ENCODE results near the gene COL13A1.

Gene COL13A1

DNA sequence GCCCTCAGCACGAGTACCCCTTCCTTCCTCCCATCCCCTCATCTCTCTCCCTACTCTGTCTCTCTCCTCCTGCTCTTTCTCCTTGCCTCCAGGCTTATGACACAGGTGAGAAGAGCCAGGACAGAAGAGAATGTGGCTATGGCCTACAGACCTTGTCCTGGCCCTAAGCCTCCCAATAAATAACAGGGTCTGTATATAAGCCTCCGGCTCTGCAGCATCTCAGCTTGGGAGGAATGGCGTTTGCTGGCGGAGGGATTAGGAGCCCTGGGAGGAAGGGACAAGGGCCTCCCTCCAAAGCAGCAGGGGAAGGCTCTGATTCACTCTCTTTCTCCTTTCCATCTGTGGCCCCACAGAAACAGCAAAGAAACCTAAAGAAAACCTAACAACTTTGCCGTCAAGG is 45.8 kb downstream of the COL13A1 start:
- no peak for DNase-seq (ENCODE audit: low spot score)

DNA sequence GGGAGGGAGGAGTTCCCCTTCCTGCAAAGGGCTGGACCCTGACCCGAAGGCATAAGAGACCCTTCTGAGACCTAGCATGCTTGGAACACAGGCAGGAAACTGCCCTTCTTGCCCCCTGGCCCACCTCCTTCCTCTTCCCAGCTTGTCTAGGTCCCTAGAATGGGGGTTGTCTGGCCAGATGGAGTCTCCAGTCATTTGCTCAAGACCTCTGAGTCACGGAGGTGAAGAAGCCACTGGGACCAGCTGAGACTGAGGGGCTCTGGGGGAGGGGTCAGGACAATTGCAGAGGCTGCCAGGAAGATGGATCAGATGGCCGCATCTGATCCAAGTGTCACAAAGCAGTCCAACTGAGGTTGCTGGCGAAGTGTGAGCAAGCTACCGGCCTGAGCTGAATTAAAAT is 46.2 kb downstream of the COL13A1 start:
- no peak for DNase-seq (ENCODE audit: low spot score)

DNA sequence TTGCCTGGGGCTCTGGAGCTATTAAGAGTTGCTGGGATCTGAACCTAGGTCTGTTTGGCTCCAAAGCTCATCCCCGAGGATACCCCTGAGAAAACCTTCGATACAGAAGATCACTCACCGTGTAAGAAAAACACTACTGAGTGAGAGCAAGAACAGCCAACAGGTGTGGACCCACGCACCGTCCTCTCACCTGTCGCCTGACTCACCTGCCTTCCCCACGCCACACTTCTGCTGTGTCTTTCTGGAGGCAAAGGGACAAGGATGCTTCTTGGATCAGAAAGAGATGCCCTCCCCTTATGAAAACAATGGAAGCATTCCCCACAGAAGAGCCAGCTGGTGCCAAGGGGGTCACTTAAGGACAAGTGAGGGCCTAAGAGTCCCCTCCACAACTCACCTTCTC is 46.7 kb downstream of the COL13A1 start:
- DNase-seq (ENCODE audit: low spot score) = no peak

DNA sequence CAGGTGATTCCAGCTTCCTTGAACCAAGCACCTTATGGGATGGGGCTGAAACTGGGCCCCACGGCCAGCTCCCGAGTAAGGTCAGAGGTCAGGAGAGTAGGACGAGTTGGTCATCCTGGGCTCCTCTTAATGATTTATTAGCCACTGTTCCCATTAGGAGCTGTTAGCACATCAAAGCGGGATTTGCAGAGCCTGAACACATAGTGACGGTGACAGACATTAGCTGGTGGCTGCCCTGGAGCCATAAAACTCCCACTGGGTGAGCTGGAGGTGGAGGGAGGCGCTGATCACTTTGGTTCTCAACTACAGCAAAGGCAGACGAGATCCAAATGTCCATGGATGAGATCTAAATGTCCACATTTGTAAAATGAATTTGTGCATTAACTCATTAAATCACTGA is 48.1 kb downstream of the COL13A1 start:
- DNase-seq (ENCODE audit: low spot score) = no peak

DNA sequence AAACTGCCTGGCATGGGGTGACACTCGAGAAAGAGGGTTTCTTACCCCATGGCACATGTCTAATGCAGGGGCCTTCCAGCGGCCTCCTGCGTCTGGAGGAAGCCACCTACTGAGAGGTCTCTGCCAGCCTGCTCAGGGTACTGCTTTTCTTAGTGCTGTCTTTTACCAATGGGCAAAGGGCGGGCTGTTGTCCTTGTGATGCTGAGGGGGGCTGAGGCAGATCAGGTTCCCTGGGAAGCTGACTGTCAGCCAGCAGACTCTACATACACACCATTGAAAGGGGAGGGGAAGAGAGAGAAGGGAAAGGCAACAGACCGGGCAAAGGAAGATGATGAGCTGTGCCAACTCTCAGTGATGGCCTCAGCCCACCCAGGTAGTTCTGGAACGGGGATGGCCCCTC is 48.7 kb downstream of the COL13A1 start:
- DNase-seq (ENCODE audit: low spot score) = no peak

DNA sequence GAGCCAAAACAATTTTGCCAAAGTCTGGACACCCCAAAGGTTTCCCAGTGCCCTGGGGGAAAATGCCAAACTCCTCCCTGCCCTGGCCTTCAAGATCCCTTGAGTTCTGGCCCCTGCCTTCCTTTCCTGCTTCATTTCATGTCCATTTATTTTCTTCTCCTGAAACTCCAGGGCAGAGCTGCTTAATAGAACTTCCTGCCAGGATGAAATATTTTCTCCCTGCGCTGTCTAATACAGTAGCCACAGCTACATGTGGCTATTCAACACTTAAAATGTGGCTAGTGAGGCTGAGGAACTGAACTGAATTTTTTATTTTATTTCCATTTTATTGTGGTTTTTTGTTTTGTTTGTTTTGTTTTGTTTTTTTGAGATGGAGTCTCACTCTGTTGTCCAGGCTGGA is 49.6 kb downstream of the COL13A1 start:
- no peak for DNase-seq (ENCODE audit: low spot score)

DNA sequence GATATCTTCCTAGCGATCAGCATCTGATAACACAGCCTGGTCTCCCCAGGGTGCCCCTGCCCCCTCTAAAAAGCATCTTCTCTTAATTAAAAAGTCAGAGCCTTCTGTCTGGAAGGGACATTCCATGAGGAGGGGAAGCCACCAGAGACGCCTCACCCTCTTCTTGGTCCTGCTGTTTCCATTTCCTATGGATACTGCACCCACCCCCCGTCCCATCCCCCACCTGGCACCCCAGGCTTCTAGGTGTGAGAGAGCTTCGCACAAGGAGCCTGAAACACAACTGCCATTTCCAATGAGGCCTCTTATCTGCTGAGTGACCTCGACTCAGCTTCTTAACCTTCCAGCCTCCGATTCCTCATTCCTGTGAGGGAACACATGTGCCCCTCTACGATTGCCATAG is 51.4 kb downstream of the COL13A1 start:
- DNase-seq (ENCODE audit: low spot score) = no peak

DNA sequence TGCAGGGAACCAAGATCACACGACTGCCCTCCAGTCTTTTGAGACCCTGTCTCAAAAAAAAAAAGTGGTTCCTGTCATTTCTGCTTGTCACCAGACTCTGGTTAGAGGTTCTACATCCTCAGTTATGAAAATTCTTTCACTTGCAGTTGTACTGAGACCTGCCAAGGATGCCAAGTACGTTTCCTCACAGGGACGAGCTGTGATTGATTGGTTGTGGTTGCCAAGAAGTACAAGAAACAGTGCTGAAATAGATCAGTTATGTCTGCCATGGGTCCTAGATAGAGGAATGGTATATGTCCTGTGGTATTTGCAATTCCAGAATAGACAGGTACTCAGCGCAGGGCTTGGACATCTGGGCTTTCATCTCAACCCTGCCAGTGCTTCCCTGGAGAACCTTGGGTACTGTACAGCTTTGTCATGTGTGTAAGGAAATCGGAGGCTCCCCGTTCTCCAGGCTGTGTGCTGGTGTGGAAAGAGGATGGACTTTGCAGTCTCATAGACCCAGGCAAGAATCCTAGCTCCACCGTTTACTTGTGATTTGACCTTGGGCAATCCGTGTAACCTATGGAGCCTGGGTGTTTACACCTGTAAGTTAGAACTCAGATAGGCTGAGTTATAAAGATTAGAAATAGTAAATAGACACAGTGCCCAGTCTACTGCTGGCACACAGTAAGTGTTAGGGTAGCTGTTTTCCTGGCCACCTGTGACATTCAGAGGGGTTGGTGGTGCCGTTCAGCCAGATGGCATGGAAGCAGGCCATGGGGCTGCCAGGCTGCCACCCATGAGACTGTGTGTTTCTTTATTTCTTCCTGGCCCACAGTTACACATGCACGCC is 53.0 kb downstream of the COL13A1 start:
- DNase-seq (ENCODE audit: low spot score) = no peak

DNA sequence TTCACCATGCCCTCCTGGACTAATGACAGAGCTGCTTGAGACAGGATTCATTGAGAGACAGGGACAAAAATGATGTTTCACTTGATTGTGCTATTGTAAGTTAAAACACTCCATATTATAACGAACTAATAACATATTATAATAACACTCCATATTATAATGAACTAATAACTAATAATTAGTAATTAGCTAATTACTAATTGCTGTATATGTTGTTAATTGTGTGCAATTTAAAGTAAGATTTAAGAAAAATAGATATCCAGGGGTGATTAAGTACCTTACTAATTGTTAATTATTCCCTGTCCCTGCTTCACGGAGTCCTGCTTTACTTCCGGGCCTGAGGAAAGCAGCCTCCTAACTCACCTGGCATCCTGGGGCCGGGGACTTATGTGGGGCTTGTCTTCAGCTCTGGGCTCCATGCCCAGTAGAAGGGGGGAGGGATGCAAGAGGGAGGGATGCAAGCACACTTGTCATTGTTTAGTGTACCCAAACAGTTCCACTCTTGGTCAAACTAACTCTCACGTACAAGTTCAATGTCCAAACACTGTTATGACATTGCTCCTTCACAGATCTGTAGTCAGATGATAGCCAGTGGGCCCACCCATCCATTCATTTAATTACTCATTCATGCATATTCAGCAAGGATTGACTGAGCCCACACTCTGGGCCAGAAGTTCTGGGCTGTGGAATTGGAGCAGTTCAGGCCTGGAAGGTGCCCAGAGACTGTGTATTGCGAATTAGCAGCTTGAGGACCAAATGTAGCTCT is 53.8 kb downstream of the COL13A1 start:
- no peak for DNase-seq (ENCODE audit: low spot score)

DNA sequence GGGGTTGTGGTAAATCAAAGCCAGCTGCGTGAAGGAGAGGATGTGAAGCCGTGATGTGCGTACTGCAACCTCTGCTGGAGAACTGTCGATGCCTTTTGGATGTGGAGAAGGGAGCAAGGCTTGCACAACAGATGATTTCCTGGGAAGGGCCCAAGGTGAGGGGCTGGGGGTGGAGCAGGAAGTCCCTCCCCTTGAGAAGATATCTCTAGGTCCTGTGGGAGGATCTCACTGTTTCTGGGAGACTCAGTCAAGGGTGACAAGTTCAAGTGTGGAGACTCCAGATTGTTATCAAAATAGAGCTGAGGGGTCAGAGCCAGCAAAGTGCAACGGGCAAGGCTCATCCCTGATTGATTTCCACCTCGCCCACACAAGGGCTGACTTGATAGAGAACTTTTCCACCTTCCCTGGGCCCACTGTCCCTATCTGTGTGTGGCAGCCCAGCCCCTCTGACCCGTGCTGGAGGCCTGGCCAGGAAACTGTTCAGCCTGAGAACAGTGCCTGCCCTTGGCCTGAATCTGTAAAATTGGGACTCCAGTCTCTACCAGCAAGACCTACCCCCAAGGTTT is 55.0 kb downstream of the COL13A1 start:
- DNase-seq (ENCODE audit: low spot score) = no peak

DNA sequence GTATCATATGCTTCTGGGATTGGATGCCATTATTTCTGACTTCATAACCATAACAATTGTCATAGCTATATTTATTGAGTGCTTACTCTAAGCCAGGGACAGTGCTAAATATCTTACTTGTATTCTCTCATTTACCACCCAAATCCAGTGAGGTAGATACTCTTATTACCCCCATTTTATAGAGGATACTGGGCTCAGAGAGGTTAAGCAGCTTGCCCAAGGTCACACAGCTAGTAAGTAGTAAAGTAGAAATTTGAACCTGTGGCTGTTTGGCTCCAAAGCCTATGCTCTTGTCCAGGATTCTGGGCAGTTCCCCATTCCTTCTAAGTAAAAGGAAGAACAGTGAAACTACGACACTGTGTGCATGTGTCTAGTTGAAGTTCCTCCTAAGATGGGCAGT is 56.5 kb downstream of the COL13A1 start:
- no peak for DNase-seq (ENCODE audit: low spot score)

DNA sequence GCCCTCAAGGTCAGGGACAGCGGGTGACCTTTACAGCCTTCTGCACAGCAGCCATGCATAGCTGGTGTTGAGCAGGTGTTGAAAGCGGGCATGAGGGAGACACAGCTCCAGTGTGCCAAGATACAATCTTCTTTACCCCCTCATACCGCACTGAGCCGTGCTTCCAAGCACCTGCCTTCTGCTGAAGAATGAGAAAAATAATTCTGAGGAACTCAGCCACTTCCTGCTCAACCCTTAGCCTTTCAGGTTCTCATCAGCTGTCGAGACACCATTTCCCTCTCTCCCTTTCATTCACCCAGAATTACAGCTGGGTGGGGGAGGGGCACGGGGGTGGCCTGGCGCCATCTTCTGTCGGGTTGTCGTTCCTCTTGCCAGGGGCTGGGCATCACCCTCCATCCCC is 58.6 kb downstream of the COL13A1 start:
- no peak for DNase-seq (ENCODE audit: low spot score)

DNA sequence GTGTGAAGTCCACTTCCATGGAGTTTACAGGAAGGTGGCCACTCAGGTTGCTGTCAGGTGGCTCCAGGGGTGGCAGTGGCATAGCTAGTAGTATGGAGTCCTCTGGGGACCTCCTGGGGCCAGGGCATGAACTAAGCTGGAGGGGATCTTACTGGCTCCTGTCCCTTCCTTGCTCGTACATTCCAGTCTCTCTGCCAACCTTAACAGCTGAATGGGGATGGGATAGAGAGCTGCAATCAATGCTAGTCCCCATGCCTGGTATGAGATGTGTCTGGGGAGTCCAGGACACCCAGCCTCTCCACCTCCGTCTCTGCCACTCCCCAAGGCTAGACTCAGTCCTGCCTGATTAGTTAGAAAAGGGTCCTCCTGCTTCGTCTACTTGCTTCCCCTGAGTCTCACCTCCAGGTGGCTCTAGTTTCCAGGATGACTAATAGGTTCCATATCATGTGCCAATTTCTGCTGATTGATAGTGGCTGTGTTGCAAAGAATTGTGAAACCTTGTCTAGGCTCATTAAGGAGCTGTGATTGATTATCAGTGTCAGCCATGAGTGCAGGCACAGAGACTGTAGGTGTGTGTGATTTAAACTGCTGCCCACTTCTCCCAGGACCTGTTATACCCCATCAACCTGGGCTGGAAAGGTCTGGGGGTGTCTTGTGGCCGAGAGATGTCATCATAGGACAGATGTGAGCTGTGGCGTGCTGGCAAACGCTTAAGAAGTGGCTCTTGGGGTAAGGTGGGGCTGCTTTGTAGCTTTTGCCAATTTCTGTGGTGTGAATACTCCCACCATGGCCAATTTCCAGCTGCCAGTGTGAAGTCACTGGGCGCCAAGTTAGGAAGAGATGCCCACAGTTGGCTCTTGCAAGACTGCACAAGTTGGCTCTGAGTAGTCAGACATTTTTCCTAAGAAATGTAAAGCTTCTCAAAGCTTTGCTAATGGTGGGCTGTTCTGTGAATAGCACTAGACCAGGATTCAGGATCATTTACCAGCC is 59.8 kb downstream of the COL13A1 start:
- peak; percentile 63 for DNase-seq (ENCODE audit: low spot score)

DNA sequence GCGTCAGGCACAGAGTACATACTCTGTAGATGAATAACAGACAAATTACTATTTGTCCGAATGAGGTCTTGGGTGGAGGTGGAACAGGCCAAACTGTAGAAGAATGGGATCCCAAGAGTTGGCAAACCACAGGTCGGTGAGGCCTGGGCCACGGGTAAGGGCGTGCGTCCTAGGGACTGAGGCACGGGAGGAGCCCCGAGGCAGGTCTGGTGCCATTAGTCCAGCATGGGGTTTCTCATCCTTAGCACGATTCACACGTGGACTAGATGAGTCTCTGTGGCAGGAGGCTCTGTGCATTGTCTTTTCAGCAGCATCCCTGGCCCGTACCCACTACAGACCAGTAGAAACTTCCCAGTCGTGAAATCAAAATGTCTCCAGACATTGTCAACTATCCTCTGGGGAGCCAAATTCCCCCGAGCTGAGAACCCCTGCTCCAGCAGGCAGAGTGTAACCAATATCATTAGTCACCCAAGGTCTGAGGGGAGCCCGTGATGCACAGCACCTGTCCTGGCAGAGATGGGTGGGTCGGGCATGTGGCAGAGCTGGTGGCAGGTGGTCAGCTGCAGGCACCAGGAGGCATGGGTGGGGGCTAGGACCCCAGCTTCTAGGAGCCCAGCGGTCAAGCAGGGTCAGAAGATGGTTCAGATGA is 61.3 kb downstream of the COL13A1 start:
- DNase-seq (ENCODE audit: low spot score) = no peak

DNA sequence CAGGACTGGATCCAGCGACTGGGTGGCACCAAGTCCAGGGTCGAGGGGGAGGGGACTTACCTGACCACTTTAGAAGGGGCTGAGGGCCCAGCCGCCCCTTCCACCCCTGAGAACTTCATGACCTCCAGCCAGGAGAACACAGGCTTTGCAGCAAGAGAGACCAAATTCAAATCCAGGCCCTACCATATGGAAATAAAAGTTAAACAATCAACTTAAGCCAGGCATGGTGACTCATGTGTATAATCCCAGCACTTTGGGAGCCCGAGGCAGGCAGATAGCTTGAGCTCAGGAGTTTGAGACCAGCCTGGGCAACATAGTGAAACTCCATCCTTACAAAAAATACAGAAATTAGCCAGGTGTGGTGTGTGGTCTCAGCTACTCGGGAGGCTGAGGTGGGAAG is 61.9 kb downstream of the COL13A1 start:
- no peak for DNase-seq (ENCODE audit: low spot score)

DNA sequence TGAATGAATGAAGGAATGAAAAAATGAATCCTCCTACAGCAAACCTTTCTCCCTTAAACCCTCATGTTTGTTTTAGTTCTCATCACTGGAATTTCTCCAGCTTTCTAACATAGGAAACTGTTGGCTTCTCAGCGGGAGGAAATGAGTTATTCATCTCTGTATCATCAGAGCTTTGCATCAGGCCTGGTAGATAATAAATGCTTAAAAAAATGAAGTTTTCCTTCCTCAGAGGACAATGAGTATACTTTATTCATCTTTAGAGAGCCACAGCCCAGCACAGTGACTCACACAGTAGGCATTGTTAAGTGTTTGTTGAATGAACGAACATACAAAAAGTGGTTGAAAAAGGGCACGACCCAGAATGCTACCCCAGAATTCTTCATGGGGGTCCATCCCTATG is 62.6 kb downstream of the COL13A1 start:
- DNase-seq (ENCODE audit: low spot score) = no peak

DNA sequence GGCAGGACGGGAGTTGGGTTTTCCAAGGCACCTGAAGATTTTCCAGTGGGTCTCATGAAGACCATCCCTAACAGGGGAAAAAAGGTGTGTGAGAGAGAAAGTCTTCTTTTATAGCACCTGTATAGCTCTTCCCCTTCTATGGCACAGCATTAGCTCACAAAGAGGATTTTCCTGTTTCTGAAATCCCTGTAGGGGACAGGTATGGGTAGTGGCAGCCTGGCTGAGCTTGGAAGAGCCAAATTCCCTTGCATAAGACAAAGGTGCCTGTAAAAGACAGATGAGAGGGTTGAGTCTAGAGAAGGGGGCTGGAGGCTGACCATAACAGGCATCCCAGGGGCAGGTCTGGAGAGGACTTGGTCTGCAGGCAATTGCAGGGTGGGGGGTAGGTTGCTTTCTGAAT is 63.7 kb downstream of the COL13A1 start:
- DNase-seq (ENCODE audit: low spot score) = no peak

DNA sequence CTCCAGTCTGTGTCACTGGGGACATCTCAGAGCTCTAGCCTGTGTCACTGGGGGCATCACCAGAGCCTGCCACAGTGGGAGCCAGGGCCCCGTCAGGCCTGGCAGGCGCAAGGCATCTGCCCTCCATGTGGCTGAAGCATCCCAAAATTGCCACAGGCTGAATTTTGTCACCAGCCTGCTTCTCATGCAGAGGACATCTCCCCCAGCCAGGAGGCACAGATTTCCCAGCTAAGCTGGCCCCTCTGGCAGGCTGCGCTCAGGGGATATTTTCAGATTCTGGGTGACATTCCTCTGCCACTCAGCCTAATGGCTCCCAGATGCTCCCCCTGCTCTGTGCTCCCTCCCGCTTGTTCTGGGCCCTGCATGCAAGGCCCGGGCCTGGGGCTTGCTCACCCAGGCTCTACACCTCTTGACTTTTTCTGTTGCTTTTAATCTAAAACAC is 64.6 kb downstream of the COL13A1 start:
- DNase-seq (ENCODE audit: low spot score) = no peak

DNA sequence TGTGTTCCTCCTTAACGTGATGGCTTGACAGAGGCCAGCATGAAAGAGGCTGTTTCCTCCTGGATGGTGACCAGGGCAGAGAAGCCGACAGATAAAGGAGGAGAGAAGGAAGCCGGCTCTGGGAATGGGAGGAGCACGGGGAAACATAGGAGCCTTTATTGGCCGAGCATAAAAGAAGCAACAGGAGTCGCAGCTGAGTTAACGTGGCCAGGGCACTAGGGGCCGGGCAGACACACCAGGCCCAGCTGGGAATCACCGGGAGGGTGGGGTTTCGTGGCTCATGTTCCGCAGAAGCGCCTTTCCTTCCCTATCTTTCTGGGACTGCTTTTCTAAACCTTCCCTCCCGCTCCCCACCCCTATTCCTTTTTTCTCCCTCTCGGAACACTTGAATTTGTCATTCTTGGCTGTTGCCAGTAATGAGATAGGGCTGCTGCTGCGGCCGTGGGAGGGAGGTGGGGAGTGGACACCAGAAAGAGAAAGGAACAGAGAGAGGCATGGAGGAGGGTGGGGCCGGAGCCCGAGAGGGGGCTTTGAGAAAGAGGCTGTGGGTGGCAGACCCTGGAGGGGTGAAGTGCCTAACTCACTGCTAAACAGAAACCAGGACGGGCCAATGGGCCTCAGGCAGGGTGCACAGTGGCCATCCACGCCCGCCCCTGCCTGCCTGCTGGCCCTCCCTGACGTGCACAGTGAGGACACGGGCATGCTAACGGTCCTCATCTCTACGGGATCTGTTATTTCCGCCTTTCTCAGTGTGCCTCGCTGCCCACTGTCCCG is 65.2 kb downstream of the COL13A1 start:
- peak; percentile 17 for DNase-seq (ENCODE audit: low spot score)

DNA sequence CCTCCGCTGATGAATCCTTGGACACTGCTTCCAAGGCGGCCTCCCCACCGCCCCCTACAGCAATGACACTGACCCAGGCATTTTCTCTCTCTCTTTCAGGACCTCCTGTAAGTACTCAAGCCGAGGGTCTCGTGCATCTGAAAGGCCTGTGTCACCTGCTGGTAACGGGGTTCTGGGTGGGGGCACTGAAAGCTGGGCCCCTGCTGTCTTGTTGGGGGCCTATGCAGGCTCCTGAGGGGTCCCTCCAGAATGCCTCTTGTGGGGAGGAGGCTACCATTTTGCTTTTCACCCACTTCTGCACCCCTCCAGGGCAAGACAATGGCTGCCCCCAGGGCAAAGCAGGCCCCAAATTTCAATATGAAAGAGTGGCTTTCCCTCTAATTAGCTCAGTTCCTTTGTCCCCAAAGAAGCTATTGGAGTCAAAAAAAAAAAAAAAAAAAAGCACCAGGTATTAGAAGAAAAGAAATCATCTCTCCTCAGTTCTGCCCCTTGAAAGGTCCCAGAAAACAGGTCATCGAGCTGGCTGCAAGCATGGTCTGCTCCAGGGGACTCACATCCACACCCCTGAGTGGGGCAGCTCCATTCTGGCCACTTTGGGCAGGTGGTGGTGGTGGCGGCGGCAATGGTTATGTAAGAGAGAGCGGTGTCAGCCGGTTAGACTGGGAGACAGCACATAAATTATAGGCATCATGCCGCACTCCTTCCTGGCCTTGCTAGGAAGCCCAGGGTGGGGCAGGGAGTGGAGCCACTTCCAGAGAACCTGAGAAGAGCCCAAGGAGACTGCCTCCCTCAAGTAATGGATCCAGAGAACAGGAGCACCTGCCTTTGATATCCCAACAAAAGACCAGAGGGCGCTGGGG is 66.2 kb downstream of the COL13A1 start:
- no peak for DNase-seq (ENCODE audit: low spot score)

Data from SW480 (cell line).